H1 (cell line): Measurements from ENCODE around the gene NDUFS7. TPM values are rescaled to one million over a fixed set of nuclear protein-coding genes. Genes with fewer than 3 reads are reported as not detected.

Experiments
- MAFK ChIP-seq: IDR thresholded peaks from 2 replicates; pipeline ENCODE4 v1.6.1; 2012; ENCODE audit warnings: low read depth, mild to moderate bottlenecking, improper control_type of control experiment, low read length
- SIN3A ChIP-seq, 2 experiments: IDR thresholded peaks in 1 of 2; conservative IDR thresholded peaks in 1 of 2; 2 replicates each; pipeline ENCODE4 v1.6.1; 2011 to 2012; ENCODE audit warnings: low read length in 2 of 2, improper control_type of control experiment in 1 of 2, low read depth in 1 of 2, mild to moderate bottlenecking in 1 of 2
- polyA plus RNA-seq, 7 experiments: library from polyadenylated mRNA; depleted of rRNA in 3 of 7; stranded (reverse) in 5 of 7; unstranded in 2 of 7; fragments of >200 nt in 5 of 7; fragments of 200-250 nt in 2 of 7; gene quantifications; 1 replicate in 5 of 7; 2 replicates in 1 of 7; 4 replicates in 1 of 7; pipeline versions ENCODE4 v1.2.1 to v1.2.3, GENCODE V29; 2011 to 2013; ENCODE audit warnings: missing spikeins in 2 of 7, mixed read lengths in 2 of 7
- total RNA-seq: library from RNA; stranded (reverse); fragmentation: NEBNext Ultra II Directional; extraction: Animal tissue kit (Norgen Biotek cat#: 25700); gene quantifications from 2 replicates; pipeline ENCODE4 v1.2.1, GENCODE V29; 2021

The NDUFS7 gene
- total and polyA plus RNA-seq, 2 of the 8 experiments (the other 6 are each of a cell fraction or from before 2014, with no cell fraction given): 78.1 to 309 TPM

DNA sequence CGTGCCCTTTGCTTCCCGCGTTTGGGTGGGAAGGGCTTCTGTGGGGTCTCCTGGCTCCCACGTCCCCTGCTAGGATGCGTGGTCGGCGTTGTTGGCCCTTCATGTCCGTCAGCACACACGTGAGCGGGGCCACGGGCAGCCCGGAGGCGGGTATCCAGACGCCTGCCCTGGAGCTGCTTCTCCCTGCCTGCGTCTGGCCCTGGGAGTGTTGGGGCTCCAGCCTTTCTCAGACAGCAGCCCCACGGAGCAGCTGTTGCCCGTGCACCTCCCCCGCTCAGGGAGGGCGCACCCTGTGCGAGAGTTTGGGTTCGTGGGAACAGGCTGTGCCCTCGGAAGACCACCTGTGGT lies 38.2 kb downstream of the NDUFS7 start (continued):
- TF ChIP-seq SIN3A (conservative IDR thresholded peaks at IDR 0.05 in 1 of 2, IDR thresholded peaks at IDR 0.05 in 1 of 2; ENCODE audit: low read depth in 1 of 2, low read length in 2 of 2) (no peak), MAFK (no peak)
